Limb (tissue), 2 donors: ENCODE data around the gene COL17A1.

Source experiments
- DNase-seq, 2 donors: peaks; one replicate each; pipeline ENCODE4 v3.0.0-alpha.2; 2016; ENCODE audit errors: extremely low spot score in 2 of 2

The COL17A1 gene

GRCh38 chr10:104033966-104034365 is 51.7 kb downstream of the COL17A1 start:
- no peak for DNase-seq

GRCh38 chr10:104033401-104033930 is 52.2 kb downstream of the COL17A1 start:
- no peak for DNase-seq

GRCh38 chr10:104032144-104032775 is 53.4 kb downstream of the COL17A1 start:
- DNase-seq = no peak

GRCh38 chr10:104031631-104032030 is 54.0 kb downstream of the COL17A1 start:
- DNase-seq = no peak

- DNase-seq = no peak
Observed at GRCh38 chr10:104029521-104029860, 56.2 kb downstream of the COL17A1 start.

GRCh38 chr10:104028823-104029520 is 56.7 kb downstream of the COL17A1 start:
- DNase-seq = no peak

GRCh38 chr10:104028146-104028545 is 57.5 kb downstream of the COL17A1 start:
- no peak for DNase-seq

- DNase-seq = no peak
Observed at GRCh38 chr10:104026762-104027161, 58.9 kb downstream of the COL17A1 start.

- DNase-seq = no peak
Observed at GRCh38 chr10:104025524-104025923, 60.2 kb downstream of the COL17A1 start.

GRCh38 chr10:104022026-104022425 is 63.7 kb downstream of the COL17A1 start:
- DNase-seq = no peak

GRCh38 chr10:104021246-104021645 is 64.4 kb downstream of the COL17A1 start:
- DNase-seq = no peak

GRCh38 chr10:104020020-104020419 is 65.7 kb downstream of the COL17A1 start:
- DNase-seq = no peak

GRCh38 chr10:104018471-104018870 is 67.2 kb downstream of the COL17A1 start:
- DNase-seq = no peak

GRCh38 chr10:104016661-104017060 is 69.0 kb downstream of the COL17A1 start:
- DNase-seq = no peak

- DNase-seq = no peak
Observed at GRCh38 chr10:104014176-104014575, 71.5 kb downstream of the COL17A1 start.

GRCh38 chr10:104013489-104013888 is 72.2 kb downstream of the COL17A1 start:
- DNase-seq = no peak

GRCh38 chr10:104011904-104012303 is 73.8 kb downstream of the COL17A1 start:
- DNase-seq = no peak

GRCh38 chr10:104005172-104005863 is 80.4 kb downstream of the COL17A1 start:
- no peak for DNase-seq

GRCh38 chr10:104002911-104003310 is 82.8 kb downstream of the COL17A1 start:
- no peak for DNase-seq

GRCh38 chr10:103998805-103999204 is 86.9 kb downstream of the COL17A1 start:
- no peak for DNase-seq

GRCh38 chr10:103995134-103995533 is 90.5 kb downstream of the COL17A1 start:
- no peak for DNase-seq

GRCh38 chr10:103991393-103992128 is 94.1 kb downstream of the COL17A1 start:
- DNase-seq = no peak
